Stimulated activated CD8-positive, alpha-beta memory T cell treated with anti-CD3 and anti-CD28 coated beads, Interleukin-7, amount 100 ng/mL, for 4 hours (primary cell): ENCODE measurements around the gene DDA1.
A peak's percentile ranks its signal among the peaks of the same experiment; 100 is the strongest.

Experiments
- DNase-seq, 2 donors: peaks; one replicate each; pipeline ENCODE4 v3.0.0-alpha.2; 2020; ENCODE audit warnings: low read depth in 2 of 2

Gene DDA1

DNA sequence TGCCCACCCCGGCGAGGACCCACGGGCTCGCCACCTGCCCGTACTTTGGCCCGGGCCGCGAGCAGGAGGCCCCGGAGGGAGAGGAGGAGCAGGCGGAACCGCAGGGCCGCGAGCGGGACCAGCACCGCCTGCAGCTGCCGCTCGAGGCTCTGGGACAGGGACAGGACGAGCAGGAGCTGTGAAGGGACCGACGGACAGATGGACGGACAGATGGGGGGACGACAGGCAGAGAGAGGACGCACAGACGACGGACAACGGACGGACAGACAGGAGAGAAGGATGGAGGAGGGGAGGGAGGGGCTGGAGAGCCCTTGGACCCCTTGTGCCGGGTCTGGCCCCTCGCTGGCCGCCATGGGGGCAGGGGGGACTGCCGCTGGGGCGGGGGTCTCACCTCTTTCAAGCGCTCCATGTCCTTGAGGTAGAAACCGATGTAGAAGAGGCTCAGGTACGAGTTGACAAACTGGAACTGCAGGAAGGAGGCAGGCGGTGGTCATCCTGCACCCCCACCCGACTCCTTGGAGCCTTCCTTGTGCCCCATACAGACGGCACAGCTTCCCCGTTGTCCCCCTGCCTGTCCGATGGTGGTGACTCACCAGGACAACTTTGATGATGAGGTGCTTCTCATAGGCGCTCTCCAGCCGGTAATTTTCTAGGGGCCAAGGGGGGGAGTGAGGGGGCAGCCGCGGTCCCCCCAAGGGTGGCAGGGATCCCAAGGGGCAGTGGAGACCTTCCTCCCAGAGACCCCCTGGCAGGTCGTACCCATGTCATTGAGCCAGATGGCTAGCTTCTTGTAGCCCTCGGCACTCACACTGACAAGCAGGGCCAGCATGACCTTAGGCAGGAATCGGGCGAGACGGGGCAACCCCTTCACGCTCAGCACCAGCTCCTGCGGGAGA is 20.3 kb downstream of the DDA1 start:
- no peak for DNase-seq

DNA sequence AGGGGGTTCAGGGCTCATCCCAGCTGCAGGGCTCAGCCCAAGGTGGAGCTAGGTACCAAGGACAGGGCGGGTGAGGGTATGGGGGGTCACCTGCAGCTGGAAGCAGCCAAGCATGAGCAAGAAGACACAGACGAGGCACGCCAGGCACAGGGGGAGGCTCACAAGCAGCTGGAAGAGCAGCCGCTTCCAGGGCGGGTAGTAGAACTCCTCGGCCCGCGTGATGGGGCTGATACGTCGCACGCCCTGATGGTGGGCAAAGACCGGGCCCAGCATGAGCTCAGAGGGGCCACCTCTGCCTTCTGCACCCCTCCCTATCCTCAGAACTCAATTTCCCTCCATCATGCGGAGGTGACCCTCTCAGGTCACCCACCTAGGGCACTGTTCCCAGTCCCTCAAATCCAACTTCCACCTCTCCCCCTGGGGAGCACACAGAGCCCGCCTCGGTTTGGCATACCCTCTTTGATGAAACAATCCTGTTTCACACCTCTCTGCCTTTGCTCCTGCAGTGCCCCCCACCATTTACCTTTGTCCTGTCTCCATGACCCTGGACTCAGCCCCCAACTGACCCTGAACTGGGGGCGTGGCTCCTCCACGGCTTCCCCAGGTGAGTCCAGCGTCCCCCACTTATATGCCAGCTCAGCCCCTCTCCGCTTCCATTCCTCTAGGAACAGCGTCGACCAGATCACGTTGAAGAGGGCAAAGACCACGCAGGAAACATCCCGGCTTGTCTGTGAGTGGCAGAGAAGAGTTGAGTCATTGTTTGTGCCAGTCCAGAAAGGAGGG is 21.1 kb downstream of the DDA1 start:
- no peak for DNase-seq

DNA sequence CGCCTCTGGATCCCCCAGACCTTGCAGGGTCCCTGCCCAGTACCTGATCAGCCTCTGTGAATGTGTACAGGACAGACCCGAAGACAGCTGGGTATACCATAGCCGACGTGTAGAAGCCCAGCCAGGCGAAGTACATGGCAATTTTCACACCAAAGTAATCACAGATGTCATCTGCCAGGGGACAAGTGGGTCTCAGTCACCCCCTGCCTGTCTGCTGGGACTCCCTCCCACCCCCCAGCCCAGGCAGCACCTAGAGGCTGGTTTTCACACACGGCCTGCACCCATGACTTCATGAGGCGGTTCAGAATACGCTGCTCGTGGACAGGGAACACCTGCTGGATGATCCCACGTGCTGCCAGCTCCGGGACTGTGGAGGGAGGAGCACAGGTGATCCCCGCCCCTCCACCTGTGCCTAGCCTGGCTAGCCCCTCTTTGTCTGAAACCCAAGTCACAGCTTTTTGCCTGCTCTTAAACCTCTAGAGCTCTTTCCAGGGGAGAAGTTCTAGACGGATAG is 21.7 kb downstream of the DDA1 start:
- no peak for DNase-seq

DNA sequence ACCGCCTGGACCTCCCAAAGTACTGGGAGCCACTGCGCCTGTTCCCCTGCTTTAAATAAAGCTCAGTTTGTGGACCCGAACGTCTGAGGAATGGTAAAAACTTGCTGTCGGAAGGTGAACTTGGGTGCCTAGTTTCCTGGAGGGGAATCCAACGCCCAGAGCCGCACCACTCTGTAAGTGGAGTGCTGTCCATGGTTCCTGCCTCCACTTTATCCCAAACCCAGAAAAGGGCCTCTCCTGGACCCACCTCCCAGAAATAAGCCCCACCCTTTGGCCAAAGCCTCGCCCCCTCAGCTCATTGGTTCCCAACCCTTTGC is 23.0 kb downstream of the DDA1 start:
- no peak for DNase-seq

DNA sequence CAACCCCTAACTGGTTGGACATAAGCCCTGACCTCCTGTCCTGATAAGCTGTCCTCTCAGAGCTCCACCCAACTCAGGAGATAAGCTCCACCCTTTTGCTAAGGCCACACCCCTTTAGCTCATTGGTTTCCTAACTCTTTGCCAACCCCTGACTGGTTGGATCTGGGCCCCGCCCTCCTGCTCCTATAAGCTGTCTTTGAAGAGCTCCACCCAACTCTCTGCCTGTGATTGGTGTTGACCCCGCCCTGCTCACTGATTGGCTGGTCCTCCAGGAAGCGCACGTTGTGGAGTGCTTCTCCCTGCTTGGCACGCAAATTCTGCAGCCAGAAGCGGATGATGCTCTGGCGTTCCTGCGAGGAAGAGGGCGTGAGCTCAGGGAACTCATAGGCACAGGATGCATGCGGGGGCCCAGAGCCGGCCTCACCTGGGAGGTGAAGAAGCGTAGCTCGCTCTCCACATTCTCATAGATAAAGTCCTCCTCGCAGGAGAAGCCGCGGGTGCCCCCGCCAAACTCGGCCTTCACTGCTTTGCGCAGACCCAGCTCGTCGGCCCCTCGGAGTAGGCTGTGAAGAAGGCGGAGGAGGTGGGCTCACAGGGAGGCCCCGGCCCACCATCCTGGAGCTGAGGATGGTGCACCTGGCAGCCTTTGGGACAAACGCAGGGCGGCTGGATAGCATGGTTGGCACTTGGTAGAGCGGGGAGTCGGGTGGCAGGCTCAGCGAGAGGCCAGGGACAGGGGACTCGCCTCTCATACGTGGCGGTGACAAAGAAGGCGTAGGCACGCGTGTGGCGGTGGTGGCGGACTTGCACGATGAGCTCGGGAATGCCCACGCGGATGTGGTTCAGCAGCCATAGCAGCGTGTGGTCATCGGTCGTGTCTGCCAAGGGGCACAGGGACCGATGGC is 23.6 kb downstream of the DDA1 start:
- no peak for DNase-seq

DNA sequence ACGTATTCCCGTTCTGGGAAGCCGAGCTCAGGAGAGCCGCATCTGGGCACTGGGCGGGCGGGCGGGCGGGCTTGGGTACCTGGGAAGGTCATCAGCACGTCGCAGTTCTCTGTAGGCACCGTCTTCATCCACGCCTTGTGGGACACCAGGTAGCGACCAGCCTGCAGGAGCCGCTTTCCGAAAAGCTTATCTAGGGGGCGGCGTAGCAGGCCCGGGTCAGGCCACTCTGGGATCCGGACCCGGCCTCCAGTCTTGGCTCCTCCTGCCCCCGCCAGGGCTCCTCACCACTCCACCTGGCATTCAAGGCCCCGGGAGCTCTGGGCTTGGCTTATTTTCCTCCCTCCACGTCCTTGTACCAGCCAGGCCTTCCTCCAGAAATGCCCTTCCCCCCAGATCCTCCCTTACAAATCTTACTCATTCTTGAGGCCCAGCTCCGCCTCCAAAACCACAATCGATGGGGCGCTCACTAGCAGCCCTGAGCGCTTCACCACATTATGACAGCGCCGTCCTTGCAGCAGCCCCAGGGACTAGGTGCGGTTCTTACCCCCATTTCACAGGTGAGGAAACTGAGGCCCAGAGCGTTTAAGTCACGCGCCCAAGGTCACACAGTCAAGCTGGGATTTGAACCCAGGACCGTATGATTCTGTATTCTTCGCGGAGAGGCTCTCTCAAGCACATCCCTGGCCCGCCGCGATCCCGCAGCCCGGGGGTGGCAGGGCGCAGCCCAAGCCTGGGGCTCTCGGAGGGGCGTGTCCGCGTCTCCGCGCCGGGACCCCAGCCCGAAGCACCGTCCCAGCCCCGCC is 24.4 kb downstream of the DDA1 start:
- peak; percentile 72 to 77 for DNase-seq

DNA sequence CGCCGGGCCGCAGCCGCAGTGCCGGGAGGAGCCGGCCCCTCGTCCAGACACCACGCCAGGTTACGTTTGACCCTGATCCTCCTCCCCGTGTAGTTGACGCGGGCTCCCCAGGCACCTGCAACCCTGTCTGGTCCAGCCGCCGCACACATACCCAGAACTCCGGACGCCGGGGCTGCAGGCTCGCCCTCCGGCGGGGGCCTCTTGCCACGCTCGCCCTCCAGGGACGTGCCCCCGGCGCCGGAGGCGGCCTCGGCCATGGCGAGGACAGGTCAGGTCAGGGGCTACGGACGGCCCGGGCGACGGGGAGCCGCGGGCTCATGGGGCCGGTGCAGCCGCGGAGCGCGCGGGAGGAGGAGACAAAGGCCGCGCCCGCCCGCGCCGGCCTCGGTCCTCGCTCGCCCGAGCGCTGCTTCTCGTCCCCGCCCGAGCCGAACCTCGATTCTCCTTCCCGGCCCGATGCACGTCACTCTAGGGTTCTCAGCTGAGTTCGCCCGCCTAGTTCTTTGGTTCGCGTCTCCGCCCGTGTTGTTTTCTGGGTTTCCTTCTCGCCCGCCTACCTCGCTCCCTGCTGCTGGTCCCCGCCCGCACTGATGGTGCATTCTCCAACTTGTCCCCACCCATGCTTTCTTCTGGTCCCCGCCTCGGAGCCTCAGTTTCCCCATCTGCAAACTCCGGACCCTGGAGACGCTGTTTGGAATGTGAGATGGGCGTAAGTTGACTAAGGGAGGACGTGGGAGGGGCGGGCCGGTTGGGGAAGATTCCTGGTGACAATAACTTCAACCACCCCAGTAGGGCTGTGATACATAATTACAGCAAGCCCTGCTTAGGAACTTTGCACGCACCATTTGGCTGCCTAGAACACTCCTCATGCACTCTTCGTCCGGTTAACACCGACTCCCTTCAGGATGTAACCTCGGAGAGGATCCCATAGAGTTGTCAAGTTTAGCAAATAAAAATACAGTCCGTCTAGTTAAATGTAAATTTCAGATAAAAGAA is 25.3 kb downstream of the DDA1 start, which contains the start of gene ANO8:
TSS of gene ANO8 (minus strand) at position 442 of the 996 bp plus-strand sequence. CDS start at position 257, 185 bp downstream.
- DNase-seq, result peak; percentile 89 to 93

DNA sequence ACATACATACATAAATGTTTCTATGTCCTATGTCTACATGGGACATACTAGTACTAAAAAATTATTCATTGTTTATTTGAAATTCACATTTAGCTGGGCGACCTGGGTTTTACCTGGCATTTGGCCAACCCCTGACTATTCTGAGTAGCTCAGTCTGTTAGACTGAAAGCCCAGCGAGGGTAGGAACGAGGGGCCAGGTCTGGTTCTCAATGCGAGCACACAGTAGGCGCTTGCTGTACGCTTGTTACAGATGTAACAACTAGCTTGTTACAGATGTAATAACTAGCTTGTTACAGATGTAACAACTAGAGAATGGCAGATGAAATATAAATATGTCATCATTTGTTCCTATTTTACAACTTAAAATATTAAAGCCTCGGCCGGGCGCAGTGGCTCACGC is 26.2 kb downstream of the DDA1 start:
- DNase-seq, result no peak

DNA sequence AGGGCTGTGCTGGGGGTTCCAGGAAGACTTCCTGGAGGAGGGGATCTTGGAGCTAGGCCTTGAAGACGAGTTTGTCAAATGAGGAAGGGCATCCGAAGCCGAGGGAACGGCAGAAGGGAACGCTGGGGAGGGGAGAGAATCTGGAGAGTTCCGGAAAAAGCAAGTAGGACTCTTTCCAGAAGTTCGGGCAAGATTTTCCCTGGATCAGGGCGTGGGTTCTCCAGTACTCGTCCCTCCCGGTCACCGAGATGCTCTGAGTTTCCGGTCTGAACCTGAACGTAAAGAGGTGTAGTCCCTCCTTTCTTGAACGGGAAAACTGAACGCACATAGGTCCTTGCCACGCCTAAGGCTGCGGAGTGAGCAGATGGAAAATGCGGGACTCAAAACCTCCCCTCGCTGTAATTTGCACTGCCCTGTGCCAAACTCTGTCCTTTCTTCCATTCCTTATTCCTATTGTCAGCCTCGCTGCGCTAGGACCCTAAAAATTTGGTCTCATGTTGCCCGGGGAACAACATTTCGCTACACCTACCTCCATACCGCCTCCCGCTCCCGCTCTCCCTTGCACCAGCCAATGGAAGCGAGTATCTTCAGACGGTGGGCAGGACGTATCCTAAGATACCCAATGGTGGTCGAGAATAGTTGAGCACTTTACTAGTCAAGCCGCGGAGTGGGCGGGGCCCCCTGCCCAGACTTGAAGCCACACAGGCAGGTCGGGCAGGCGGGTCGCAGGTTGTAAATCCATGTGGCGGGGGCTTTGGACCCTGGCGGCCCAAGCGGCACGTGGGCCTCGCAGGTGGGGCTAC is 27.7 kb downstream of the DDA1 start, which contains the start of gene GTPBP3:
TSS of gene GTPBP3 (plus strand) at position 682 of the 803 bp plus-strand sequence. CDS start at position 741, 59 bp downstream.
- peak; percentile 96 to 97 for DNase-seq

DNA sequence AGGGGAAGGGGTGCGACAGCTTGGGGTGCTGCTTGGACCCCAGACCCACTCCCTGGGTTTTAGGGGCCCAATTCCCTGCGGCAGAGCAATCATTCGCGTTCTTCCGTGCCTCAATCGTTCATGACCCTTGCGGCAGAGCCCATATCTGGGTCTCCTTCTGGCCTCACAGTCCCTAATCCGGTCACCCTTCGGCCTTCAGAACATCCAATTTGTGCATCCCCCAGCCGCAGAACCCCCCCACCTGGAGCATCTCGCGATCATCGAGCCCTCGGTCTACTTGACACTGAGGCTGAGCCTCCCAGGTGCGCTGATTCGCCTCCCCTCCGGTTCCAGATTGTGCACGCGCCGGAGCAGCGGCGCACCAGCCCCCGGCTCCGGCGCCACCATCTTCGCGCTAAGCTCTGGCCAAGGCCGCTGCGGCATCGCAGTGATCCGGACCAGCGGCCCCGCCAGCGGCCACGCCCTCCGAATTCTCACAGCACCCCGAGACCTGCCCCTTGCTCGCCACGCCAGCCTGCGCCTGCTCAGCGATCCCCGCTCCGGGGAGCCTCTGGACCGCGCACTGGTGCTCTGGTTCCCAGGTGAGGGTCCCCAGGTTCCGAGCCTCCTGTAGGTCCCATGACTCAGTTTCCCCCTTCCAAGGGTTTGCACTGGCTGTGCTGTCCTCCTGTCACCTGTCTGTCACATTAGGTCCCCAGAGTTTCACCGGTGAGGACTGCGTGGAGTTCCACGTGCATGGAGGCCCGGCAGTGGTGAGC is 28.5 kb downstream of the DDA1 start:
- DNase-seq, result no peak

DNA sequence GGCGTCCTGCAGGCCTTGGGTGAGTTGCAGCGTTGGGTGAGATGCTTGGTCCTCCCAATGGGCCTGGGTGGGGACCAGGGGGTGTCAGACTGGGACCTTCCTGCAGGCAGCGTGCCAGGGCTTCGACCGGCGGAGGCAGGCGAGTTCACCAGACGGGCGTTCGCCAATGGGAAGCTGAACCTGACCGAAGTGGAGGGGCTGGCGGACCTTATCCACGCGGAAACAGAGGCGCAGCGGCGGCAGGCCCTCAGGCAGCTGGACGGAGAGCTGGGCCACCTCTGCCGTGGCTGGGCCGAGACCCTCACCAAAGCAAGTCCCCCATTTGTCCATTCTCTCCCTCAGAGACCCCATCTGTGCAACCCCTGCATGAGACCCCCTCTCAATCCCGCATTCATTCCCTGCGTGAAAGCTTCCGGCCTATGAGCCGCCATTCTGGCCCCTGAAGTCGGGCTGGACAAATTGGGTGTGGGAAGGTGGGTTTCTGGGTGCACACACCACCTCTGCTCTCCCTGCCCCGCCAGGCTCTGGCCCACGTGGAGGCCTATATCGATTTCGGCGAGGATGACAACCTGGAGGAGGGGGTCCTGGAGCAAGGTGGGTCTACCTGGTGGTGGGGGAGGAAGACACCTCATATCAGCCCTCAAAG is 29.2 kb downstream of the DDA1 start:
- no peak for DNase-seq

DNA sequence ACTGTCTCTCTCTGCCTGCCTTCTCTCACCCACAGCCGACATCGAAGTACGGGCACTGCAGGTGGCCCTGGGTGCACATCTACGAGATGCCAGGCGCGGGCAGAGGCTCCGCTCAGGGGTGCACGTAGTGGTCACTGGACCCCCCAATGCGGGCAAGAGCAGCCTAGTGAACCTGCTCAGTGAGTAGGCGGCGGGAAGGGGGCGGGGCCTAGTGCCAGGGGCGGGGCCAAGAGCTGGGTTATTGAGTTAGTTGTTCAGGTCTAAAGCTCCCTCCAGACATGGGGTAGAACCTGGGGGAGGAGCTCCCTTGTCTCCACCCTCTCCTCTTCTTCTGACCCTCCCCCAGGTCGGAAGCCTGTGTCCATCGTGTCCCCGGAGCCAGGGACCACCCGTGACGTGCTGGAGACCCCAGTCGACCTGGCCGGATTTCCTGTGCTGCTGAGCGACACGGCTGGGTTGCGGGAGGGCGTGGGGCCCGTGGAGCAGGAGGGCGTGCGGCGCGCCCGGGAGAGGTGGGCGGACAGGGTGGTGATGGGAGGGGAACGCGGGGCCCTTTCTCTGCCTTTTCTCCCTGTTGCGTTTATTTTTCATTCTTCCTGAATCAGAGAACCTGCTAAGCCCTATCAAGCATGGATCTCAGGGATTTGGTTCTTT is 29.9 kb downstream of the DDA1 start:
- DNase-seq, result no peak

DNA sequence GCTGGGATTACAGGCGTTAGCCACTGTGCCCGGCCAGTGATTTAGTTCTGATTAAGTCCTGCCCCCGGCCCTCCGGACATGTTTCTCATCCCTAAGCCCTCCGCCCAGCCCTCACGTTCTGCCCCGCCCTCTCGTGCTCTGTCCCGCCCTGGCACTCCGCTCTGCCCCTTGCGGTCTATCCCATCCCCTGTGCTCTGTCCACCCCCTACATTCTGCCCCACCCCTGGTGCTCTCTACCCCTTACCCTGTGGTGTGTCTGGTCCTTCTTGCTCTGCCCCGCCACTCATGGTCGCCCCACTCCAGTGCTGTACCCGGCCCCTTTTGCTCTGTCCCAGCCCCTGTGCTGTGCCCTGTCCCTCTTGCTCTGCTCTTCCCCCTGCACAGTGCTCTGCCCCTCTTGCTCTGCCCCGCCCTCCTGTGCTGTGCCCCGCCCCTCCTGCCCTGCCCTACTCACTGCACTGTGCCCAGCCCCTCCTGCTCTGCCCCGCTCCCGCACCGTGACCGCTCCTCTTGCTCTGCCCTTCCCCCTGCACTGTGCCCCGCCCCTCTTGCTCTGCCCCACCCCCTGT is 31.0 kb downstream of the DDA1 start:
- no peak for DNase-seq

DNA sequence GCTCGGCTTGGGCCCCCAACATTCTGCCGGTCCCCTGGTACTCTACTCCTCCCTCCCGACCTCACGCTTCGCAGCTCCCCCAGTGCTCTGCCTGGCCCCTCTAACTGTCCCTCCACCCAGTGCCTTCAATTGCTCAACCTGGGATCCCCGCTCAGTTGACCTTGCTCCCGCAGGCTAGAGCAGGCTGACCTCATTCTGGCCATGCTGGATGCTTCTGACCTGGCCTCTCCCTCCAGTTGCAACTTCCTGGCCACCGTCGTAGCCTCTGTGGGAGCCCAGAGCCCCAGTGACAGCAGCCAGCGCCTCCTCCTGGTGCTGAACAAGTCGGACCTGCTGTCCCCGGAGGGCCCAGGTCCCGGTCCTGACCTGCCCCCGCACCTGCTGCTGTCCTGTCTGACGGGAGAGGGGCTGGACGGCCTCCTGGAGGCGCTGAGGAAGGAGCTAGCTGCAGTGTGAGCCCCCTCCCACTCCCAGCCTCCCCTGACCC is 31.6 kb downstream of the DDA1 start:
- no peak for DNase-seq

DNA sequence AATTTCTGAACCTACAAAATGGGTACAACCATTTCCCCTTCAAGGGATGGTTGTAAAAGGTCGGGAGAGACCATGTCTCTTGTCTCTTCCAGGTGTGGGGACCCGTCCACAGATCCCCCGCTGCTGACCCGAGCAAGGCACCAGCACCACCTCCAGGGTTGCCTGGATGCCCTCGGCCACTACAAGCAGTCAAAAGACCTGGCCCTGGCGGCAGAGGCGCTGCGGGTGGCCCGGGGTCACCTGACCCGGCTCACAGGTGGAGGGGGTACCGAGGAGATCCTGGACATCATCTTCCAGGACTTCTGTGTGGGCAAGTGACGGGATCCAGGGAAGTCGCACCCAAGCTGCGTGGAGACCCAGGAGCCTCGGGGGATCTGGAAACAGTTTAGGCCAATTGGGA is 32.0 kb downstream of the DDA1 start:
- DNase-seq, result no peak

DNA sequence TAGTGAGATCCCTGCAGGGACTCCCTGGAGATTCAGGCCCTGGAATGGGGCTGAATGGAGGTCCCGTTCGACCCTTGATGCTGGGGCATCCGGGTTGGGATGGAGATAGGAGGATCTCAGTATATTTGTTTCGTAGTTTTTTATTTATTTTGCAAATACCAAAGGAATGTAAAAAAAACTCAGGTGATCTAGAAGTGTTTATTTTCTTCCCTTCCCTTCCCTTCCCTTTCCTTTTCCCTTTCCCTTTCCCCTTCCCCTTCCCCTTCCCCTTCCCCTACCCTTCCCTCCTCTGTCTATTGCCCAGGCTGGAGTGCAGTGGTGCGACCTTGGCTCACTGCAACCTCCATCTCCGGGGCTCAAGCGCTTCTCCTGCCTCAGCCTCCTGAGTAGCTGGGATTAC is 32.5 kb downstream of the DDA1 start:
- DNase-seq, result no peak
